ENCODE measurements around the gene PPP4C.
A peak's percentile ranks its signal among the peaks of the same experiment; 100 is the strongest.

PPP4C gene

GRCh38 chr16:30084816-30085159 is 9.0 kb downstream of the PPP4C start:
- H2BK120ac ChIP-seq (ENCODE audit: low read depth, low read length) = no peak overlapping the region
- no peak overlapping the region for H4K8ac ChIP-seq (ENCODE audit: low read depth, low read length)
- H2BK5ac ChIP-seq (ENCODE audit: low read length) = no peak overlapping the region
- H3K9me3 ChIP-seq (replicated peaks in 1 of 2; ENCODE audit: control insufficient read depth in 2 of 2, insufficient read depth in 1 of 2, low read depth in 1 of 2, low read length in 2 of 2) = peaks cover 0 to 3% of the 10 kb centered on the region in 2 donors
- no peaks in the 10 kb centered on the region for H3K79me1 ChIP-seq (ENCODE audit: low read depth, low read length)
- peaks cover 44 to 55% of the 10 kb centered on the region in 2 donors for H3K36me3 ChIP-seq (replicated peaks in 1 of 2; ENCODE audit: control insufficient read depth in 2 of 2, insufficient read depth in 2 of 2, low read length in 2 of 2)
- H3K4me2 ChIP-seq (ENCODE audit: insufficient read depth, low read length, poor library complexity, severe bottlenecking) = no peak overlapping the region
- H4K91ac ChIP-seq (ENCODE audit: low read depth, low read length, poor library complexity) = no peak overlapping the region
- H3K23ac ChIP-seq (ENCODE audit: low read depth, low read length, poor library complexity) = no peak overlapping the region
- no peak for DNase-seq (ENCODE audit: low spot score)
- no peak overlapping the region for H3K14ac ChIP-seq (ENCODE audit: low read length)
- H3K27ac ChIP-seq (replicated peaks; ENCODE audit: low read length) = no peak overlapping the region
- H2BK12ac ChIP-seq (ENCODE audit: low read length) = no peak overlapping the region
- no peak overlapping the region for H3K18ac ChIP-seq (ENCODE audit: low read length)
- H2BK15ac ChIP-seq (ENCODE audit: low read length) = no peak overlapping the region
- no peak overlapping the region for H3K9ac ChIP-seq (ENCODE audit: low read depth, low read length, poor library complexity)
- no peak overlapping the region for H3K4me3 ChIP-seq (ENCODE audit: low read length in 2 of 2)
- H3K4me1 ChIP-seq (ENCODE audit: control insufficient read depth in 2 of 2, insufficient read depth in 1 of 2, low read depth in 1 of 2, low read length in 2 of 2) = no peaks in the 10 kb centered on the region
- no peak overlapping the region for H2AFZ ChIP-seq (ENCODE audit: low read length)
- no peak overlapping the region for H2AK5ac ChIP-seq (ENCODE audit: low read depth, low read length)
- no peaks in the 10 kb centered on the region for H3K27me3 ChIP-seq (ENCODE audit: control insufficient read depth in 3 of 3, insufficient read depth in 3 of 3, low read depth in 1 of 3, low read length in 3 of 3)
- no CpG with 5 or more reads among the region's 17 CpGs for WGBS, 2 donors (ENCODE audit: extremely low coverage in 2 of 2, insufficient read length in 2 of 2, insufficient replicate concordance in 1 of 2)
- no peak overlapping the region for H3K4ac ChIP-seq (ENCODE audit: low read length)

GRCh38 chr16:30085247-30085646 is 9.5 kb downstream of the PPP4C start:
- H3K79me1 ChIP-seq (ENCODE audit: low read depth, low read length) = no peaks in the 10 kb centered on the region
- no peak overlapping the region for H2AK5ac ChIP-seq (ENCODE audit: low read depth, low read length)
- WGBS, 2 donors (ENCODE audit: extremely low coverage in 2 of 2, insufficient read length in 2 of 2, insufficient replicate concordance in 1 of 2) = no CpG with 5 or more reads among the region's 3 CpGs
- H3K4me1 ChIP-seq (ENCODE audit: control insufficient read depth in 2 of 2, insufficient read depth in 1 of 2, low read depth in 1 of 2, low read length in 2 of 2) = peaks cover 0 to under 1% of the 10 kb centered on the region in 2 donors
- H2AFZ ChIP-seq (ENCODE audit: low read length) = no peak overlapping the region
- H3K9me3 ChIP-seq (replicated peaks in 1 of 2; ENCODE audit: control insufficient read depth in 2 of 2, insufficient read depth in 1 of 2, low read depth in 1 of 2, low read length in 2 of 2) = peaks cover 0 to 3% of the 10 kb centered on the region in 2 donors
- H2BK12ac ChIP-seq (ENCODE audit: low read length) = no peak overlapping the region
- H3K36me3 ChIP-seq (replicated peaks in 1 of 2; ENCODE audit: control insufficient read depth in 2 of 2, insufficient read depth in 2 of 2, low read length in 2 of 2) = peaks cover 43 to 50% of the 10 kb centered on the region in 2 donors
- no peak overlapping the region for H4K8ac ChIP-seq (ENCODE audit: low read depth, low read length)
- H3K4me3 ChIP-seq (ENCODE audit: low read length in 2 of 2) = no peak overlapping the region
- H2BK15ac ChIP-seq (ENCODE audit: low read length) = no peak overlapping the region
- H3K4ac ChIP-seq (ENCODE audit: low read length) = no peak overlapping the region
- no peak overlapping the region for H3K9ac ChIP-seq (ENCODE audit: low read depth, low read length, poor library complexity)
- no peak overlapping the region for H3K14ac ChIP-seq (ENCODE audit: low read length)
- H3K23ac ChIP-seq (ENCODE audit: low read depth, low read length, poor library complexity) = no peak overlapping the region
- no peak overlapping the region for H2BK5ac ChIP-seq (ENCODE audit: low read length)
- no peak overlapping the region for H3K27ac ChIP-seq (replicated peaks; ENCODE audit: low read length)
- H3K27me3 ChIP-seq (ENCODE audit: control insufficient read depth in 3 of 3, insufficient read depth in 3 of 3, low read depth in 1 of 3, low read length in 3 of 3) = no peaks in the 10 kb centered on the region
- DNase-seq (ENCODE audit: low spot score) = no peak
- H2BK120ac ChIP-seq (ENCODE audit: low read depth, low read length) = no peak overlapping the region
- H4K91ac ChIP-seq (ENCODE audit: low read depth, low read length, poor library complexity) = no peak overlapping the region
- no peak overlapping the region for H3K18ac ChIP-seq (ENCODE audit: low read length)
- no peak overlapping the region for H3K4me2 ChIP-seq (ENCODE audit: insufficient read depth, low read length, poor library complexity, severe bottlenecking)

GRCh38 chr16:30085820-30086219 is 10.0 kb downstream of the PPP4C start:
- no peaks in the 10 kb centered on the region for H3K27me3 ChIP-seq (ENCODE audit: control insufficient read depth in 3 of 3, insufficient read depth in 3 of 3, low read depth in 1 of 3, low read length in 3 of 3)
- H3K79me1 ChIP-seq (ENCODE audit: low read depth, low read length) = no peaks in the 10 kb centered on the region
- no peak overlapping the region for H4K91ac ChIP-seq (ENCODE audit: low read depth, low read length, poor library complexity)
- no peak overlapping the region for H2BK12ac ChIP-seq (ENCODE audit: low read length)
- H2AFZ ChIP-seq (ENCODE audit: low read length) = no peak overlapping the region
- peaks cover 40 to 45% of the 10 kb centered on the region in 2 donors for H3K36me3 ChIP-seq (replicated peaks in 1 of 2; ENCODE audit: control insufficient read depth in 2 of 2, insufficient read depth in 2 of 2, low read length in 2 of 2)
- no peak overlapping the region for H2BK120ac ChIP-seq (ENCODE audit: low read depth, low read length)
- H3K27ac ChIP-seq (replicated peaks; ENCODE audit: low read length) = no peak overlapping the region
- H3K4me2 ChIP-seq (ENCODE audit: insufficient read depth, low read length, poor library complexity, severe bottlenecking) = no peak overlapping the region
- no peak overlapping the region for H3K18ac ChIP-seq (ENCODE audit: low read length)
- no peak for DNase-seq (ENCODE audit: low spot score)
- H3K9me3 ChIP-seq (replicated peaks in 1 of 2; ENCODE audit: control insufficient read depth in 2 of 2, insufficient read depth in 1 of 2, low read depth in 1 of 2, low read length in 2 of 2) = peaks cover 0 to 3% of the 10 kb centered on the region in 2 donors
- H4K8ac ChIP-seq (ENCODE audit: low read depth, low read length) = no peak overlapping the region
- peaks cover 0 to 2% of the 10 kb centered on the region in 2 donors for H3K4me1 ChIP-seq (ENCODE audit: control insufficient read depth in 2 of 2, insufficient read depth in 1 of 2, low read depth in 1 of 2, low read length in 2 of 2)
- whole genome bisulfite sequencing, 2 donors (ENCODE audit: extremely low coverage in 2 of 2, insufficient read length in 2 of 2, insufficient replicate concordance in 1 of 2) = no CpG with 5 or more reads among the region's 6 CpGs
- no peak overlapping the region for H2BK5ac ChIP-seq (ENCODE audit: low read length)
- no peak overlapping the region for H2BK15ac ChIP-seq (ENCODE audit: low read length)
- H3K9ac ChIP-seq (ENCODE audit: low read depth, low read length, poor library complexity) = no peak overlapping the region
- H3K4ac ChIP-seq (ENCODE audit: low read length) = no peak overlapping the region
- no peak overlapping the region for H3K23ac ChIP-seq (ENCODE audit: low read depth, low read length, poor library complexity)
- no peak overlapping the region for H3K4me3 ChIP-seq (ENCODE audit: low read length in 2 of 2)
- H3K14ac ChIP-seq (ENCODE audit: low read length) = no peak overlapping the region
- no peak overlapping the region for H2AK5ac ChIP-seq (ENCODE audit: low read depth, low read length)

GRCh38 chr16:30086291-30087140 is 10.7 kb downstream of the PPP4C start:
- Histone ChIP-seq H4K8ac (ENCODE audit: low read depth, low read length) (no peak overlapping the region), H3K9ac (ENCODE audit: low read depth, low read length, poor library complexity) (no peak overlapping the region), H3K23ac (ENCODE audit: low read depth, low read length, poor library complexity) (no peak overlapping the region), H2BK120ac (ENCODE audit: low read depth, low read length) (no peak overlapping the region), H2AK5ac (ENCODE audit: low read depth, low read length) (peak overlapping the region; percentile 56), H3K14ac (ENCODE audit: low read length) (no peak overlapping the region), H4K91ac (ENCODE audit: low read depth, low read length, poor library complexity) (no peak overlapping the region), H3K27ac (replicated peaks; ENCODE audit: low read length) (no peak overlapping the region), H3K79me1 (ENCODE audit: low read depth, low read length) (no peaks in the 10 kb centered on the region), H2BK12ac (ENCODE audit: low read length) (no peak overlapping the region), H3K4me1 (ENCODE audit: control insufficient read depth in 2 of 2, insufficient read depth in 1 of 2, low read depth in 1 of 2, low read length in 2 of 2) (peaks cover 0 to 5% of the 10 kb centered on the region in 2 donors), H3K18ac (ENCODE audit: low read length) (no peak overlapping the region), H3K4me2 (ENCODE audit: insufficient read depth, low read length, poor library complexity, severe bottlenecking) (no peak overlapping the region), H3K36me3 (replicated peaks in 1 of 2; ENCODE audit: control insufficient read depth in 2 of 2, insufficient read depth in 2 of 2, low read length in 2 of 2) (peaks cover 35 to 39% of the 10 kb centered on the region in 2 donors), H3K27me3 (ENCODE audit: control insufficient read depth in 3 of 3, insufficient read depth in 3 of 3, low read depth in 1 of 3, low read length in 3 of 3) (no peaks in the 10 kb centered on the region), H3K4ac (ENCODE audit: low read length) (no peak overlapping the region), H2BK5ac (ENCODE audit: low read length) (no peak overlapping the region), H3K4me3 (ENCODE audit: low read length in 2 of 2) (no peak overlapping the region), H2BK15ac (ENCODE audit: low read length) (no peak overlapping the region), H2AFZ (ENCODE audit: low read length) (no peak overlapping the region), H3K9me3 (replicated peaks in 1 of 2; ENCODE audit: control insufficient read depth in 2 of 2, insufficient read depth in 1 of 2, low read depth in 1 of 2, low read length in 2 of 2) (peaks cover 0 to 3% of the 10 kb centered on the region in 2 donors)
- no peak for DNase-seq (ENCODE audit: low spot score)
- no CpG with 5 or more reads among the region's 27 CpGs for WGBS, 2 donors (ENCODE audit: extremely low coverage in 2 of 2, insufficient read length in 2 of 2, insufficient replicate concordance in 1 of 2)

All from neuronal stem cell (in vitro differentiated cells).